Mucosa of gallbladder (tissue), 1 donor: ENCODE data around the gene ZSWIM8. TPM values are rescaled to one million over a fixed set of nuclear protein-coding genes. Genes with fewer than 3 reads are reported as not detected.
"Not testable (repeated sequence)": the region's sequence is repeated elsewhere in the genome, so short reads cannot be mapped to it uniquely, and the experiment has no call there.

Source experiments
- DNase-seq: peaks from one replicate; pipeline ENCODE4 v3.0.0-alpha.2; 2020; ENCODE audit warnings: low spot score
- total RNA-seq: library from RNA; stranded (reverse); gene quantifications from one replicate; pipeline ENCODE4 v1.2.1, GENCODE V29; 2021
- donor health status: DM: no; HTN: no; CAD: no.

The ZSWIM8 gene
- total RNA-seq = 170 TPM

GRCh38 chr10:73785211-73785720 lies at the start of gene ZSWIM8:
TSS of gene ZSWIM8 (plus strand) at chr10:73785606. CDS start at chr10:73785879, 273 bp downstream.
- DNase-seq = peak; percentile 92

GRCh38 chr10:73740501-73741254 lies 44.7 kb upstream of the ZSWIM8 start:
- not testable (repeated sequence) for DNase-seq

GRCh38 chr10:73742454-73742734 lies 43.0 kb upstream of the ZSWIM8 start:
- DNase-seq = no peak

GRCh38 chr10:73743327-73743904 lies 42.0 kb upstream of the ZSWIM8 start:
- no peak for DNase-seq

- peak; percentile 98 for DNase-seq
Measured at GRCh38 chr10:73743905-73744663, 41.3 kb upstream of the ZSWIM8 start, which contains the start of gene SEC24C. TSS of gene SEC24C (plus strand) at chr10:73744372. CDS start at chr10:73746833, 2,461 bp downstream.

GRCh38 chr10:73744664-73744975 lies 40.8 kb upstream of the ZSWIM8 start:
- peak; percentile 23 for DNase-seq

- no peak for DNase-seq
Measured at GRCh38 chr10:73746721-73747120, 38.7 kb upstream of the ZSWIM8 start.

- no peak for DNase-seq
Measured at GRCh38 chr10:73750819-73751218, 34.6 kb upstream of the ZSWIM8 start.

- DNase-seq = no peak
Measured at GRCh38 chr10:73756183-73756582, 29.2 kb upstream of the ZSWIM8 start.

GRCh38 chr10:73758704-73759511 lies 26.5 kb upstream of the ZSWIM8 start:
- DNase-seq = no peak

- no peak for DNase-seq
Measured at GRCh38 chr10:73759512-73760115, 25.8 kb upstream of the ZSWIM8 start.

GRCh38 chr10:73761781-73762180 lies 23.6 kb upstream of the ZSWIM8 start:
- no peak for DNase-seq

- DNase-seq = no peak
Measured at GRCh38 chr10:73762915-73763314, 22.5 kb upstream of the ZSWIM8 start.

- DNase-seq = no peak
Measured at GRCh38 chr10:73763343-73763742, 22.1 kb upstream of the ZSWIM8 start.

- no peak for DNase-seq
Measured at GRCh38 chr10:73765066-73765465, 20.3 kb upstream of the ZSWIM8 start.

- DNase-seq = no peak
Measured at GRCh38 chr10:73768881-73769280, 16.5 kb upstream of the ZSWIM8 start.

GRCh38 chr10:73769396-73769795 lies 16.0 kb upstream of the ZSWIM8 start:
- no peak for DNase-seq

- peak; percentile 87 for DNase-seq
Measured at GRCh38 chr10:73771722-73772280, 13.6 kb upstream of the ZSWIM8 start.

- DNase-seq = peak; percentile 84
Measured at GRCh38 chr10:73772281-73773151, 12.9 kb upstream of the ZSWIM8 start.
